ENCODE data around the gene MYCT1.

MYCT1 gene

DNA sequence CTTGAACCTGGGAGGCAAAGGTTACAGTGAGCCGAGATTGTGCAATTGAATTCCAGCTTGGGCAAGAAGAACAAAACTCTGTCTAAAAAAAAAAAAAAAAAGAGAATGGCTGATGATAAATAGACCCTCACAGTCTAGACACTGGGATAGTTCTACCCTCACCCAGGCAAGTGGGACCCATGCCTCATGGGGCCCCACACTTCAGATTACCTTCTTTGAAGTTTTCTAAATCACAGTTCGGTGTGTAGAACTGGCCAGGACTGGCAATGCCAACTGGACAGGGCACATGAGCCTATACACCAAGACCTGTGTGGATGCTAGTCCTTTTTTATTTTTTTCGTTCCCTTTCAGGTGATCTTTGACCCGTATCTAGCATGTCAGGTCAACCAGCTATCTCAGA, 28.6 kb downstream of the MYCT1 start:
- DNase-seq, result no peak

DNA sequence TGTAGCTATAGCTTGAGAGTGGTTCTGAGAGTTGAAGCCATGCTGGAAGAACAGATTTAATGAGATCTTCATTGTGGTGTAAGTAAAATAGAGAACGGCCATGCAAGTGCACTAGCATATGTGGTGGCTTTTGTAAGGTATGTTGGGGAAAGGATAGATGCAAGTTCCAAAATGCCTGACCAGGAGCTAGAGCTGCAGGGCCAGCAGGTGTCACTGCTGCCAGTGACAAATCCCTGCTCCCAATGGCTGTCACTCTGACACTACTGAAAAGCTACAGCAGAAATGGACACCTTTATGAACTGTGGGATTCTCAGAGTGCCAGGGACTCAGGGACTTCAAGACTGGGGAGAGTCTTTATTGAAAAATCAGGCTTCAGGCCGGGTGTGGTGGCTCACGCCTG, 29.8 kb downstream of the MYCT1 start:
- DNase-seq, result no peak

DNA sequence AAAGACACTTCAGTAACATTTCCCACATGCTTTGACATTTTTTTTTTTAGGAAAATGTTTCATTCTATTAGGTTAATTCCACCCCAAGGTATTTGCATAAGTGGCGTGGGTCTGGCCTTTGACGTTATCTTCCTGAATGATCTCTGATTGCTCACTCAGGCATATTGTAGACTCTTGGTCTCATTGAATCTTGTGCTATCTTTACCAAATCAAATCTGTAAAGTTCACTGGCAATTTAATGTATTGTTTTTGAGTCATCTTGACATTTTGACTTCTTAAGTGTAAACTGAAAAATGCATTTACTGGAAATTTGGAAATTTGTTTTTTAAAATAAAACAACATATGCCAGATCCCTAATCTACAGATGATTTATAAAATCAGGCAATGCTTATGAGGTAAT, 36.9 kb downstream of the MYCT1 start:
- DNase-seq, result no peak

DNA sequence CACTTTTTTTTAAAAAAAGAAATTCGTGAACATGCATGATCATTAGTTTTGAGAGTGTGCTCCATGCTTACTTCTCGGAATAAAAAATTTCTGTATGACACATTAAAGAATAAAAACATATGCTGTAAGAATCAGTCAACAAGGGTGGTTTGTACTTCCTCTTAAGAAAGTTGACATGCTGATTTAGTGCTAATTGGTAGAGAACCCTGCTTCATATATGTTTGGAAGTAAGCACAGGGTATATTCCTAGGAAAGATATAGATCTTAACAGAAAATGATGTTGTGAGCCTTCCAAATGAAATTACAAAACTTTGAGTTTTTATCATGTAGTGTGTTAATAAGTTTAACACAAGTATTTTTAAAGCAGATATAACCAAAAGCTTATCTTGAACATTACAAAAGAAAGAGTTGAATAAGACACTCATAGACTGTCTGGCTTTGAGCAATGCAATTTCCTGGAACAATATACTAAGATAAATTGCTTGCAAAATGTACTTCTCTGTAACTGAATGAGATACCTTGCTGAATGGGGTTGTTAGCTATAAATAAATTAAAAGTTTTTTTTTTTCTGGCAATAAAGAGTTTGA, 39.1 kb downstream of the MYCT1 start:
- no peak for DNase-seq

DNA sequence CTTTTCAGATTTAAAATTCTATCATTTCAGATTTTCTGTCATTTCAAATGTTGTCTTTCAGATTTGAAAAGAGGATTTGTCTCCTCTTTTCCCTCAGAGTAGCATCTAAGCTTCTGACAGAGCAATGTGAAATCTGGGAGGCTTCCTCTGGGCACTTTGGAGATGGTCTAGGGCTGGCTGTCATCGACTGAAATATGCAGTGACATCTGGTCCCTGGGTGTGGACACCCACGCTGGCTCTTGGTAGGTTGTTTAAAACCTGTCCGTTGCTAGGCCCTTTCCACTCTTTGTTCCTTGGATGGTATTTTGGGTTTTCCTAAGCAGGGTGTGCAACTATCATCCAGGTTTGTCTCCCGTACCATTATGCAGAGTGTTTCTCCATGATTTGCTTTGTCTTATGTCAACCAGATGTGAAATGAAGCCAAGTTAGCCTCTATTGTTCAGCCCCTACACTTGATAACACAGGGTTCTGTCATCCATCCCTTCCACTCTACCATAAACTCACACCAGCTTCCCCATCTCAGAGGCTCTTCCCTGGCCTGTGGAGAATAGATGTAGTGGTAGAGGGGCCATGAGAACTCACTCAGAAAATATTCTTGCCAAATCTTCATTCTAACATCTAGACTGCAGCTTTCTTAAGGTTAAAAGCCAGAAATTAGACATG, 47.9 kb downstream of the MYCT1 start:
- no peak for DNase-seq

DNA sequence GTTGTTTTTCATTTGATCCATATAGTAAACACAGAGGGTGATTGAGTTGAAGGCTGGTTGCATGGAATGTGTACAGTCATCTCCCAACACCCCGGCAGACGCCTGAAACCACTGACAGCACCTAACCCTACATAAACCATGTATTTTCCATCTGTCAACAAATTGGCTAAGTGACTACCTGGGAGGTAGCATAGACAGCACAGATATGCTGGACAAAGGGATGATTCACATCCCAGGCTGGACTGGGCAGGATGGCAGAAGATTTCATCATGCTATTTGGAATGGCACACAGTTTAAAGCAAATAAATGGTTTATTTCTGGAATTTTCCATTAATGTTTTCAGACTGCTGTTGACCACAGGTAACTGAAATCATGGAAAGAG, 48.5 kb downstream of the MYCT1 start:
- no peak for DNase-seq

DNA sequence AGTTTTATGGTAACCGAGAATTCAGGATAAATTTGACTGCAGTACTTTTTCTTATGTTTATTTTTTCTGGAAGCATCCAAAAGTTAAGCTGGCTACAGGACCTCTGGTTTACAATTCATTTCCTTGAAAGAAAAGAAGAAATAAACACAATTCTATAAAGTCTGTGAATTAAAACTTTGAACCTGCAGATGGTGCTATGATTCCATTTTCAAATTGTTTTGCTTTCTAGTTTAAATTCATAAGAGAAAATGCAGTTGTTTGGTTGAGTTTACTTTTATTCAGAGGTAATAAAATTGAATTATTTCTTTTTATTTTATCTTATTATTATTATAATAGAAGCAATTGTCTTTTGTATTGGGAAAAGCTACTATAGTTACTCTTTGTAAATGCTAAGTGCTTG, 51.1 kb downstream of the MYCT1 start:
- DNase-seq, result no peak

DNA sequence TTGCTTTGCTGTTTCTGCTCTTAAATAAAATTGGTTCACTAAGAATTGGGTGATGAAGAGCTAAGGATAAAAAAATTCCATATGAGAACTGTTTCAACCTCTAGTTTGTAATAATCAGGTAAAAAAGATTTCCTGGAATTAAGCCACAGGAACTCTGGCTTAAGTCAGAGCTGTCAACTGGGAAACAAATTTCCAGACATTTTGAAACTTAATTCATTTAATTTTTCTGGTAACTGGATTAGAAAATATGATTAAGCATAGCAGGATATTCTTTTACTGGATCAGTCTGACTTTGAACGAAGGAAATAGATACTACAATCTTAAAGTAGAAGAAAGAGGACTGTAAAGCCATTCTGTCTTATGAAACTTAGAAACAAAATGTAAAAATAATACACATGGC, 51.6 kb downstream of the MYCT1 start:
- DNase-seq, result no peak

DNA sequence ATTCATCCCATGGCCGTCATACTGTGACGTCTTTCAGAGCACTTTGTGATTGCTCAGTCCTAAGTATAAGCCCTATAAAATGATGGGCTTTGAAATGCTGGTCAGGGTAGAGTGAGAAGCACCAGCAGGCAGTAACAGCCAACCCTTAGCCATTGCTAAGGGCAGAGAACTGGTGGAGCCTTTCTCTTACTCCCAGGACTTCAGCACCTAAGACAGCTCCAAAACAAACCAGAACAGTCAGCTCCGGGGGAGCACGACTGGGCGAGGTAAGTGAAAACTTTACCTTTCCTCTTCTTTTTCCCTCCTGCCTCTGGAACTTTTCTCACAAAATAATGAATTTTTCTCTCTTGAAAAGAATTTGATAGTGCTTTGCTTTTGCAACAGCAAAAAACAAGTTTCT, 53.0 kb downstream of the MYCT1 start, which contains the start of gene VIP:
Gene VIP (plus strand): TSS at position 104 of the 400 bp plus-strand sequence. CDS start 1,381 bp downstream, outside the sequence.
- DNase-seq, result no peak

DNA sequence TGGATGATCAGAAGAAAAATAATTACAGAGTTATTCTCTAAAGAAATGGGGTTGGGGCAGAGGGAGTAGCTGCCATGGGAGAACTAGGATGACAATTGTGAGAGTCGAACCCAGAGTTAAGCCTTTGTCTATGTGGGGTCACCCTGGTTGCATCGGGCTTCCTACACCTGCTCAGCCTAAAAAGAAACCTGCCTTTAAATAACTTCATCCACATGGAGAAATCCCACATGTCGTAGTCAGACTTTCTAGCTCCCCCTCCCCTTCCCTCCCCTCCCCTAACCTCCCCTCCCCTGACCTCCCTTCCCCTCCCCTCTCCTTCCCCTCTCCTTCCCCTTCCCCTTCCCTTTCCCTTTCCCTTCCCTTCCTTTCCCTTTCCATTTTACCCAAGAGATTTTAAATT, 67.6 kb downstream of the MYCT1 start:
- DNase-seq, result no peak

DNA sequence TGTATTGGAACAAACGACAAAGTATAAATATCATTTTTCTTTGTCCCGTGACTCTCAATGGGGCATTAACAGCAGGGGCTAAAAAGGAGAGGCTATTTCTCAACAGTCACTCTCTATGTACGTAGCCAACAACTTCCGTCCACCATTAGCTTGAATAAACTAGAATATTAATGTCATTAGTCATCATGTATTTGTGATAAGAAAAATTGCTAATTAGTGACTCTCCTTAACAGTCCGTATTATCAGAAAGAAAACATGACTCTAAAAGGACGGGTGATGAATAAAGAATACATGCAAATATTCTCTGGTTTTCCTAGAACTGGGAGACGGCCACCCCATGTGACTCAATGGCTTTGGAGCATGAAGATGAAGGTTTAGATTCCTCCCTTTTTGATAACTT, 71.5 kb downstream of the MYCT1 start:
- DNase-seq, result no peak

DNA sequence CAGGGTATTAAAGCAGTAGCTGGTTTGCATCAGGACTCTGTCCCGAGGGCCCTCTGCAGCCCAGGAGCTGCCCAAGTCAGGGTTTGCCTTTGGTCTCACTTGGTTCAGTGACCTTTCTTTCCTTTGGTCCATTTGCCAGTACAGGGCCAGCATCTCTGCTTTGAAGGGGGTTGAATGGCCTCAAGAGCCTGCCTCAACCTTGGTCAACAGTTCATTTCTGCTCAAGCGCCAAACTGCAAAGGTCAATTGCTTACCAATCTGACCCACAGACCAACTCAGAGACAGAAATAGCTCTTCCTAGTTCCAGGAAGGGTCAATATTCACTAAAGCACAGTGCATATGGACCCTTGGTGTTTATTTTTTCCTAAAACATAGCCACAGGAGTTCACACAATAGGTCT, 72.3 kb downstream of the MYCT1 start:
- DNase-seq, result no peak

DNA sequence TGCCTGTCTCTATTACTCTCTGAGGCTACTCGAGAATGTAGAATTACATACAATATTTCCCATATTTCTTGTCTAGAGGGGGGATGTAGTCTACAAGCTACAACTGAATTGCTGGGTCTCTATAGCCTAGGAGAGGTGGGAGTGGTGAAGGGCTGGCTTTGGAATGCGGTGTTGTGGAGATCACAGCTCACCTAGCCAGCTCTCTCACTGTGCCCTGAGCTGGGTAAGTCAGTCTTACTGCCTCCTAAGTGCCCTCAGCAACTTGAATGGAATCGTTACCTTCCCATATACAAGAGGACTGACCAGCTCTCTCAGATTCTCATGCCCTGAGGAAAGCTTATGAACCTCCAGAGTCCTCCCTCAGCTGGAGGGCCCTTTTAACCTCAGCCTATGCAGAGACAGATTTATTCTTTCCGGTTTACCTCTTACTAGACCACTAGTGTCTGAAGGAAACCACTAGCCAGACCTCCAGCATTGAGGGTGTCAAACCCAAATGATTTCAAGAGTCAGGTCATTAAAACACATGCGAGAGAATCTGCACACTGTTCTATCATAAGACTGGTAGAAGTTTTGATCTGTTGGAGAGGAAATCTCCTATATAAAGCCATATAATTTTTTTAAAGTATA, 73.5 kb downstream of the MYCT1 start:
- no peak for DNase-seq
